CD14-positive monocyte (primary cell): ENCODE results near the gene C11orf86. TPM values are rescaled to one million over a fixed set of nuclear protein-coding genes. Genes with fewer than 3 reads are reported as not detected.

ENCODE experiments used
- DNase-seq, 3 donors: peaks; one replicate each; pipeline ENCODE4 v3.0.0-alpha.2; 2011 to 2022
- H2AFZ ChIP-seq: 2 replicates; pipeline ENCODE4 v1.6.0; 2012; ENCODE audit warnings: mild to moderate bottlenecking, low read depth, low read length, inconsistent platforms; ENCODE audit not compliant: insufficient read depth, poor library complexity, severe bottlenecking
- H3K27ac ChIP-seq, 2 donors: 1 replicate in 1 of 2; 2 replicates in 1 of 2; pipeline ENCODE4 v1.5.1; 2012 to 2013; ENCODE audit warnings: low read length in 2 of 2, control low read depth in 1 of 2, inconsistent platforms in 1 of 2, low read depth in 1 of 2, mild to moderate bottlenecking in 1 of 2
- H3K27me3 ChIP-seq, 2 donors: one replicate each; pipeline versions ENCODE4 v1.6.0 to v1.6.1; 2011 to 2013; ENCODE audit warnings: low read length in 2 of 2; ENCODE audit not compliant: control insufficient read depth in 2 of 2, insufficient read depth in 2 of 2
- H3K36me3 ChIP-seq, 2 donors: replicated peaks in 1 of 2; 1 replicate in 1 of 2; 2 replicates in 1 of 2; pipeline versions ENCODE4 v1.5.1 to v1.6.1; 2012 to 2013; ENCODE audit warnings: low read length in 2 of 2, control low read depth in 1 of 2, inconsistent platforms in 1 of 2, mild to moderate bottlenecking in 1 of 2; ENCODE audit not compliant: insufficient read depth in 2 of 2, control insufficient read depth in 1 of 2
- H3K4me1 ChIP-seq, 2 donors: 1 replicate in 1 of 2; 2 replicates in 1 of 2; pipeline versions ENCODE4 v1.5.1 to v1.6.1; 2012 to 2013; ENCODE audit warnings: low read length in 2 of 2, control low read depth in 1 of 2, inconsistent platforms in 1 of 2, mild to moderate bottlenecking in 1 of 2, moderate library complexity in 1 of 2; ENCODE audit not compliant: insufficient read depth in 2 of 2, control insufficient read depth in 1 of 2
- H3K4me2 ChIP-seq: replicated peaks from 2 replicates; pipeline ENCODE3; 2012; ENCODE audit warnings: low read length, moderate library complexity, mild to moderate bottlenecking; ENCODE audit not compliant: poor library complexity, severe bottlenecking; ENCODE audit errors: extremely low read depth
- H3K4me3 ChIP-seq, 3 experiments: fragments of 200-600 bp in 1 of 3; sonication (generic) in 1 of 3; replicated peaks in 1 of 3; 1 replicate in 2 of 3; 2 replicates in 1 of 3; pipeline ENCODE4 v1.5.1; 2011 to 2013; ENCODE audit warnings: low read length in 3 of 3, mild to moderate bottlenecking in 3 of 3, control low read depth in 2 of 3, low read depth in 2 of 3, inconsistent platforms in 1 of 3, moderate library complexity in 1 of 3
- H3K79me2 ChIP-seq: 2 replicates; pipeline ENCODE4 v1.6.0; 2012; ENCODE audit warnings: mild to moderate bottlenecking, control low read depth, inconsistent platforms, low read length, moderate library complexity; ENCODE audit not compliant: insufficient read depth
- H3K9ac ChIP-seq: 2 replicates; pipeline ENCODE4 v1.6.0; 2017; ENCODE audit warnings: low read length, mild to moderate bottlenecking; ENCODE audit not compliant: insufficient read depth, poor library complexity, severe bottlenecking
- H3K9me3 ChIP-seq, 2 donors: replicated peaks in 1 of 2; 1 replicate in 1 of 2; 2 replicates in 1 of 2; pipeline versions ENCODE4 v1.5.1 to v1.6.1; 2012 to 2013; ENCODE audit warnings: low read length in 2 of 2, control low read depth in 1 of 2; ENCODE audit not compliant: control insufficient read depth in 1 of 2, insufficient read depth in 1 of 2
- H4K20me1 ChIP-seq: 2 replicates; pipeline ENCODE4 v1.6.0; 2012; ENCODE audit warnings: mild to moderate bottlenecking, low read length, control low read depth, moderate library complexity; ENCODE audit not compliant: insufficient read depth
- H3K27ac Mint-ChIP-seq, 7 donors: one replicate each; pipeline ENCODE4 v1.8.0; 2020; ENCODE audit warnings: mild to moderate bottlenecking in 7 of 7, mixed read lengths in 7 of 7, moderate library complexity in 6 of 7, inconsistent platforms in 2 of 7
- H3K27me3 Mint-ChIP-seq, 3 donors: one replicate each; pipeline ENCODE4 v1.8.0; 2021 to 2022; ENCODE audit warnings: low read depth in 3 of 3, mild to moderate bottlenecking in 3 of 3, mixed read lengths in 3 of 3, moderate library complexity in 3 of 3, inconsistent platforms in 1 of 3
- H3K36me3 Mint-ChIP-seq, 2 donors: one replicate each; pipeline ENCODE4 v1.8.0; 2020; ENCODE audit warnings: mixed read lengths in 2 of 2, inconsistent platforms in 1 of 2, mild to moderate bottlenecking in 1 of 2
- H3K4me1 Mint-ChIP-seq: one replicate; pipeline ENCODE4 v1.8.0; 2020; ENCODE audit warnings: mild to moderate bottlenecking, mixed read lengths
- H3K4me3 Mint-ChIP-seq, 2 donors: one replicate each; pipeline ENCODE4 v1.8.0; 2020; ENCODE audit warnings: mild to moderate bottlenecking in 2 of 2, mixed read lengths in 2 of 2, moderate library complexity in 1 of 2
- H3K9me3 Mint-ChIP-seq, 7 donors: one replicate each; pipeline ENCODE4 v1.8.0; 2020 to 2022; ENCODE audit warnings: mixed read lengths in 7 of 7, mild to moderate bottlenecking in 6 of 7, moderate library complexity in 6 of 7, inconsistent platforms in 2 of 7
- CTCF ChIP-seq: fragments of 200-600 bp; IDR thresholded peaks from one replicate; pipeline ENCODE4 v1.8.0; 2022; ENCODE audit warnings: antibody characterized with exemption, mild to moderate bottlenecking
- WGBS: methylation state at CpG from one replicate; pipeline ENCODE4 v1.1.5; 2013; ENCODE audit warnings: missing lambda C conversion rate; ENCODE audit not compliant: insufficient coverage; 5-methylcytosine and 5-hydroxymethylcytosine counted together
- intact Hi-C, 2 donors: fragments of 100-400 bp; cut with micrococcal nuclease; formaldehyde crosslinking; loops; one replicate each; pipeline versions ENCODE4 v1.15.0 to v1.15.1; 2023
- polyA plus RNA-seq, 3 donors: library from polyadenylated mRNA; depleted of rRNA in 1 of 3; unstranded in 2 of 3; stranded (reverse) in 1 of 3; fragments of 300-500 nt in 2 of 3; fragments of >200 nt in 1 of 3; fragmentation: Illumina TruSeq in 2 of 3; gene quantifications; 1 replicate in 2 of 3; 2 replicates in 1 of 3; pipeline ENCODE4 v1.2.3, GENCODE V29; 2012 to 2021

C11orf86 gene
- polyA plus RNA-seq, 3 donors, result not detected

GRCh38 chr11:66975405-66976027, 412 bp downstream of the C11orf86 start:
- H3K4me3 ChIP-seq, result no peak overlapping the region
- Mint-ChIP-seq H3K27ac (peak overlapping the region in 2 of 7 donors; percentile 68 to 83), H3K4me3 (peak overlapping the region in 1 of 2 donors; percentile 13), H3K27me3 (peaks cover 8 to 22% (median 10%) of the 10 kb centered on the region in 3 donors), H3K4me1 (peaks cover 16% of the 10 kb centered on the region), H3K9me3 (peaks cover 7 to 28% (median 19%) of the 10 kb centered on the region in 7 donors), H3K36me3 (no peaks in the 10 kb centered on the region)
- no peak for TF ChIP-seq CTCF
- H3K27ac ChIP-seq, result no peak overlapping the region
- peaks cover 9 to 33% of the 10 kb centered on the region in 2 donors for H3K9me3 ChIP-seq
- WGBS, result 81% methylated on average over 11 of the region's 11 CpGs
- H3K4me2 ChIP-seq, result no peak overlapping the region
- H4K20me1 ChIP-seq, result no peaks in the 10 kb centered on the region
- no peak overlapping the region for H3K9ac ChIP-seq
- H3K4me1 ChIP-seq, result peaks cover 17 to 19% of the 10 kb centered on the region in 2 donors
- no peaks in the 10 kb centered on the region for H3K79me2 ChIP-seq
- H3K27me3 ChIP-seq, result no peaks in the 10 kb centered on the region
- no peak for DNase-seq
- no peaks in the 10 kb centered on the region for H3K36me3 ChIP-seq
- intact Hi-C loops, result loop anchor here in 1 of 2 donors (10.0 kb wide), 1 partner anchor 281 kb away; no protein-coding TSS in a partner anchor
- H2AFZ ChIP-seq, result no peak overlapping the region

GRCh38 chr11:66976028-66976467, 944 bp downstream of the C11orf86 start:
- Mint-ChIP-seq H3K4me3 (no peak overlapping the region), H3K4me1 (peaks cover 11% of the 10 kb centered on the region), H3K36me3 (no peaks in the 10 kb centered on the region), H3K27me3 (peaks cover 8 to 22% (median 10%) of the 10 kb centered on the region in 3 donors), H3K9me3 (peaks cover 7 to 28% (median 19%) of the 10 kb centered on the region in 7 donors), H3K27ac (peak overlapping the region in 1 of 7 donors; percentile 22)
- Histone ChIP-seq H3K36me3 (no peaks in the 10 kb centered on the region), H3K27me3 (no peaks in the 10 kb centered on the region), H4K20me1 (no peaks in the 10 kb centered on the region), H3K4me2 (no peak overlapping the region), H3K4me3 (no peak overlapping the region), H3K79me2 (no peaks in the 10 kb centered on the region), H3K9ac (no peak overlapping the region), H3K4me1 (peaks cover 11 to 14% of the 10 kb centered on the region in 2 donors), H3K9me3 (peaks cover 9 to 34% of the 10 kb centered on the region in 2 donors), H2AFZ (no peak overlapping the region), H3K27ac (no peak overlapping the region)
- intact Hi-C loops, result loop anchor here in 1 of 2 donors (10.0 kb wide), 1 partner anchor 281 kb away; no protein-coding TSS in a partner anchor
- DNase-seq, result peak in 1 of 3 donors; percentile 28
- 60% methylated on average over 6 of the region's 9 CpGs for WGBS
- peak; percentile 87 for TF ChIP-seq CTCF
